Activated CD4-positive, alpha-beta T cell treated with anti-CD3 and anti-CD28 coated beads for 24 hours (primary cell): ENCODE measurements around the gene CUX1.

Experiments
- DNase-seq, 2 donors: peaks; one replicate each; pipeline ENCODE4 v3.0.0-alpha.2; 2020; ENCODE audit warnings: low read depth in 2 of 2

Gene CUX1

GRCh38 chr7:101957744-101958525 lies 140.5 kb downstream of the CUX1 start:
- DNase-seq = no peak

DNA sequence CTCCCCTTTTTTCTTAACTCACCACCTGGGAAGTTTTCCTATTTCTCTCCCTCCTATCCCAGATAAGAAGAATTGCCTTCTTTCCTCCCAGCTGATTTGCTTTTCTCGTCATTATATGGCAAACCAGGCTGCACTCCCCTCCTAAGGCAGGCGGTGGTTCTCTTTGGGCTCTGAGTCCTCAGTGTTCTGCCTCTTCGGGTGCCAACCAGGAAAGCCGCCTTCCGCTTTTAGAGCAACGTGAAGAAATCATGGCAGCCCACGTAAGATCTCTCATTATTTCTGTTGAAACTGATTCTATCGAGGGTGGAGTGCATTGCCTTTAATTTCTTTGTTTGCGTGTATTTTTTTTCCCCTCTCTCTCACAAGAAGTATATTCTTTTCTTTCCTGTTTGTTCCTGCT lies 141.9 kb downstream of the CUX1 start:
- DNase-seq = no peak

DNA sequence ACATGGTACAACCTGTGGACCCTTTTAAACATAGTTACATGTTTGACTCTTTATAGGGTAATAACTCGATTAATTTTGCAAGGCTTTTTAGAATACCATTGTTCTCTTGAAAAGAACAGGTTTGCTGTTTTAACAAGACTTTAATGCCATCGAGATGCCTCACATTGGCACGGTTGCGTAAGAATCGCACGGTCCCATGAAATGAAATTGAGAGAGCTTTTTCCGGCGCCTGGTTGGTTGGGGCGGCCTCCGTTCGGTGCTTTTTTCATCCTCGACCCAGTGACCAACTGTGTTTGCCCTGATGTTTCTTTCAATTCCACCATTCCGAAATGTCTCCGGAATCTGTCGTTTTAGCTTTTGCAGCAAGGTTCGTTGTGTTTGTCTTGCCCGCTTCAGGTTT lies 142.4 kb downstream of the CUX1 start:
- DNase-seq = no peak

DNA sequence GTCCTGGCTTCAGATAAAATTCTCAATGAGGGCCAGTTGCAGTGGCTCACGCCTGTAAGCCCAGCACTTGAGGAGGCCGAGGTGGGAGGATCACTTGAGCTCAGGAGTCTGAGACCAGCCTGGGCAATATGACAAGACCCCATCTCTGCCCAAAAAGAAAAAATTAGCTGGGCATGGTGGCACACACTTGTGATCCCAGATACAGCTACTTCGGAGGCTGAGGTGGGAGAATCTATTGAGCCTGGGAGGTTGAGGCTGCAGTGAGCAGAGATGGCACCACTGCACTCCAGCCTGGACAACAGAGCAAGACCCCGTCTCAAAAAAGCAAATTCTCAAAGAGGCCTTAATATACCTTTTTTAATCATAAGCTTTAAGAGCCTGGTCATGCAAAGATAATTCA lies 142.9 kb downstream of the CUX1 start:
- no peak for DNase-seq

- DNase-seq = no peak
These were observed 143.7 kb downstream of the CUX1 start for GRCh38 chr7:101960985-101961708.

- DNase-seq = no peak
These were observed 144.4 kb downstream of the CUX1 start for GRCh38 chr7:101961811-101962210.

GRCh38 chr7:101963693-101964092 lies 146.3 kb downstream of the CUX1 start:
- no peak for DNase-seq

- DNase-seq = no peak
These were observed 147.4 kb downstream of the CUX1 start for GRCh38 chr7:101964680-101965452.

DNA sequence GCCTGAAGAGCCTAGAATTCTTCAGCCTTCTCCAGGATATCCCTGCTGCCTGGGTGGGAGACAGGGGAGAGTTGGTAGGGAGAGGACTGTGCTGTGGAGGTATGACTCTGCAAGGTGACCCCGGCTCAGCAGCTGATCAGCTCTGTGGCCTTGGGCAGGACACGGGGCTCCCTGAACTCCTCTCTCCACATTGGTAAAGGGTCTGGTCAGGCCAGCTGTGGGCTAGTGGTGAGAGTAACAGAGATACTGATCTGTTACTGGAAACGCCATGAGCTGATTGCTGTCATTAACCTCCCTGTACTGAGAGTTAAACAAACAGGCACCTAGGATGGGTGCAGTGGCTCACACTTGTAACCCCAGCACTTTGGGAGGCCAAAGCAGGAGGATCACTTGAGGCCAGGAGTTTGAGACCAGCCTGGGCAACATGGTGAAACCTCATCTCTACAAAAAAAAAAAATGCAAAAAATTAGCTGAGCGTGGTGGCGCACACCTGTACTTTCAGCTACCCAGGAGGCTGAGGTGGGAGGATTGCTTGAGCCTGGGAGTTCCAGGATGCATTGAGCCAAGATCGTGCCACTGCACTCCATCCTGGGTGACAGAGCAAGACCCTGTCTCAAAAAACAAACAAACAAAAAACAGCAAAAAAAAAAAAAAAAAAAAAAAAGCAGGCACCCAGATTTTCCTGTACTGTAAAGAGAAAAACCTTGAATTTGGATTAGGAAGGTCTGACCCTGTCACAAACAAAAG lies 151.5 kb downstream of the CUX1 start:
- no peak for DNase-seq

DNA sequence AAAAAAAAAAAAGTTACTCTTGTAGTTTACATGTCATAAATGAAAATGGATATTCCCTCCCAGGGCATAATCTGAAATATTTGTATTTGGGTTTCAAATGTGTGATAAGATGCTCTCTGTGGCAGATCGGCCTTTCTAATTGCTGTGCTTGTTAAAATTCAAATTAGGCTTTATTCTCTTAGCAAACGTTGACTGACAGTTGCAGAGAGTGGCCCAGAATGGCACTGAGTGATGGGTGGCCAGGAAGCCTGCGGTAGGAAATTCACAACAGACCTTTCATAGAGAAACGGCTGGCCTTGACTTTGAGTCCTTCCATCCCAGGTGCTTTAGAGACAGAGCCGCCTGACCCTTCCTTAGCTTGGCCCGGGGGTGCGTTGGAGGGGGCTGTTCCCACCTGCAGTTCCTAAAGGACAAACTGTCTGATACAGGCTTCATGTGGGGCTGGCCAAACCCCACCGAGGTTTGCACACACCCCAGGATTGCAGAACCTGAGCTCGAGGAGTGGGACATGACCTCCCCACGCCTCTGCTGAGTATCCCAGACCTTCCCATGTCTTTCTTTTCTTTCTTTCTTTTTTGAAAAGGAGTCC lies 152.7 kb downstream of the CUX1 start:
- DNase-seq = no peak

DNA sequence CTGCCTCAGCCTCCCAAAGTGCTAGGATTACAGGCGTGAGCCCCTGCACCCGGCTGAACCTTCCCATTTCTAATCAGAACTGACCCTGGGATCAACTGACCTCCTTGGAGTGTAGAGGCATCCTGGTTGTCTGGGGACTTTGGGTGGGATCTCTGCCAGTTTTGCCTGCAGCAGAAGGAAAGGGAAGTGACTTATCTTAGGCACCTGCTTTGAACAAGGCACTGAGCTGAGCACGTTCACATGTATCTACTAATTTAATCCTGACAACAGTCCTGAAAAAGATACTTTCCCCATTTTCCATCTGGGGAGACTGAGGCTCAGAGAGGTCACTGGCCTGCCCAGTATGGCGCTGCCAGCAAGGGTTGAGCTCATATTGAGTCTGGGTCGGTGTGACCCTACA lies 153.4 kb downstream of the CUX1 start:
- no peak for DNase-seq

GRCh38 chr7:101971457-101971856 lies 154.0 kb downstream of the CUX1 start:
- no peak for DNase-seq

- no peak for DNase-seq
These were observed 155.2 kb downstream of the CUX1 start for GRCh38 chr7:101972627-101973026.

DNA sequence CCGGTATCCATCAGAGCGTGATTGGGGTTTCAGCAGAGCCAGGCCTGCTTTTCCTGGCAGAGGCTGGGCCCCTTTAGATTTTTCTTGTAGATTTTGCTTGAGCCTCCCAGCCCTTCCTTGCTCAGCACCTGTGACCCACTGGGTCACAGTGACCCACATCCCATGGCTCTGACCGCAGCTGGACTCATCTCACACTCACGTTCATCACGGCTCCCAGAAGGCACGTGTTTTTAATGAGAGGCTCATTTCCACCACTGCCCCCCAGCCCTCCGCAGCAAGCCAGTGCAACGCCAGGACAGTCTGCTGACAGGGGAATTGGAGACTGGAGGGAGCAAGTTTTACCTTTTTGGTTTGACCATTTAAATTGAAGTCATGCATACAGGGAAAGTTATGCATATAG lies 155.7 kb downstream of the CUX1 start:
- DNase-seq = no peak

DNA sequence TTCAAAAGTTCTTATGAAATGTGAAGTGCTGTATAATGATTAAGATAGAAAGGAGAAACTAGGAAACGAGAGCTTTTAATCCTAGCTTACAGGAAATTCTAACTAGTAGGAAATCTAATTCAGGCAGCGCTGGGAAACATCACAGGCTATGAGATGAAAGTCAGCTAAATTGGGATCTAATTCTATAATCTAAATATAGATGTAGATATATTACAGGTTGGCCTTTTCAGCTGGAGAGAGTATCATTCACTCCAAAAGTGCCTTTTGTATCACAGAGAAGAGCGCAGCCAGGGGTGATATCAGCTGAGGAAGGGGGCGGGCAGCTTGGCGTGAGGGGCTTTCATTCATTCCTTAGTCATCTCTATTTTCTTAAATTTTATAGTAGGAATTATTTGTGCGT lies 157.0 kb downstream of the CUX1 start:
- DNase-seq = no peak

DNA sequence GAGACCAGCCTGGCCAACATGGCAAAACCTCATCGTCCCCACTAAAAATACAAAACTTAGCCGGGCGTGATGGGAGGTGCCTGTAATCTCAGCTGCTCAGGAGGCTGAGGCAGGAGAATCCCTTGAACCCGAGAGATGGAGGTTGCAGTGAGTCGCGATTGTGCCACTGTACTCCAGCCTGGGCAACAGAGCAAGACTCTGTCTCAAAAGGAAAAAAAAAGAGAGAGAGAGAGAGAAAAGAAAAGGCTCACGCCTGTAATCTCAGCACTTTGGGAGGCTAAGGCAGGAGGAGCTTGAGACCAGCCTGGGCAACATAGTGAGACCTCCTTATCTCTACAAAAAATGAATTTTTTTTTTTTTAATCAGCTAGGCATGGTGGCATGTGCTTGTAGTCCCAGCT lies 157.6 kb downstream of the CUX1 start:
- no peak for DNase-seq

GRCh38 chr7:101976411-101976810 lies 159.0 kb downstream of the CUX1 start:
- no peak for DNase-seq

DNA sequence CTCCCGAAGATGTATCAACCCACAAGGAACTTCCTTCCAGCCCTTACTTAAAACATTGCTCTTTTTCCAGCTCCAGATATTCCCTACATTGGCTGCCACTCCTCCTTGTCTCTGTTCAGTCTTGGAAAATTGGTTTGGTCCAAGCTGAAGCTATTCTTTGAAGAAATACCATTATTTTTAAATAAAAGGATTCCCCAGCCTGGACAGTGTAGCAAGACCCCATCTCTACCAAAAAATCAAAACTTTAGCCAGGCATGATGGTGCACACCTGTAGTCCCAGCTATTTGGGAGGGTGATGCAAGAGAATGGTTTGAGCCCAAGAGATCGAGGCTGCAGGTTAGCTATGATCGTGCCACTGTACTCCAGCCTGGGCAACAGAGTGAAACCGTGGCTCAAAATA lies 159.8 kb downstream of the CUX1 start:
- DNase-seq = no peak

DNA sequence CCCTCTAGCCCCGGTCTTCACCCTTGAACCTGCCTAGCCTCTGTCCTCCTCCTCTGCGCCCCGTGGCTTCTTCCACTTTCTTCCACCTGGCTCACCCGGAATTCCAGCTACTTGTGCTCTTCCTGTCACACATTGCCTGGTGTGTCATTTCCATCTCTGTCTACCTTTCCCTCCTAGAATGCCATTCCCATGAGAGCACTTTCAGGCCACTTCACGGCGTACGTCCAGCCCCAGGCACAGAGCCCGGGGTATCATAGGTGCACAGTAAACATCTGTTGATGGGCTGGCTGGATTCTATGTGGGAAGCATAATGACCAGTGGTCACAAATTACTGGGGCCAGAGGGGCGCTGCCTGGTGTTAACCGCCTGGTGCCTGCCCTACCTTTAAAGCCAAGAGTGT lies 161.3 kb downstream of the CUX1 start:
- no peak for DNase-seq

GRCh38 chr7:101983147-101983811 lies 165.9 kb downstream of the CUX1 start:
- no peak for DNase-seq
